ENCODE measurements around the gene NHLH2. TPM values are rescaled to one million over a fixed set of nuclear protein-coding genes. Genes with fewer than 3 reads are reported as not detected.

Gene NHLH2
- total and polyA plus RNA-seq, 4 donors: not detected

GRCh38 chr1:115811140-115811828 is 29.6 kb downstream of the NHLH2 start:
- Histone ChIP-seq H3K9me3 (ENCODE audit: control insufficient read depth in 4 of 4, low read length in 3 of 4) (no peaks in the 10 kb centered on the region), H3K9ac (ENCODE audit: low read depth in 1 of 2, low read length in 2 of 2) (no peak overlapping the region), H3K4me3 (ENCODE audit: low read depth in 1 of 3, low read length in 3 of 3) (no peak overlapping the region), H3K27me3 (ENCODE audit: control insufficient read depth in 4 of 4, insufficient read depth in 4 of 4, low read length in 3 of 4) (no peaks in the 10 kb centered on the region), H3K27ac (ENCODE audit: low read depth in 1 of 2, low read length in 2 of 2) (no peak overlapping the region), H3K4me1 (ENCODE audit: control insufficient read depth in 4 of 4, insufficient read depth in 4 of 4, low read length in 3 of 4) (peaks cover 0 to 4% (median 1%) of the 10 kb centered on the region in 4 donors), H3K36me3 (ENCODE audit: control insufficient read depth in 4 of 4, insufficient read depth in 3 of 4, low read depth in 1 of 4, low read length in 3 of 4) (no peaks in the 10 kb centered on the region)
- WGBS: 45% methylated on average over 3 of the region's 3 CpGs
- TF ChIP-seq EGR1 (IDR thresholded peaks at IDR 0.05; ENCODE audit: low read depth in 2 of 2): no peak
- TF ChIP-seq MAX (IDR thresholded peaks at IDR 0.05): peak; percentile 28
- no peak for TF ChIP-seq NR2F2 (IDR thresholded peaks at IDR 0.05)
- no peak for TF ChIP-seq JUND (IDR thresholded peaks at IDR 0.05)
- no peak for TF ChIP-seq ZBTB33 (IDR thresholded peaks at IDR 0.05)
- no peak for DNase-seq (ENCODE audit: low spot score)

- Histone ChIP-seq H3K9ac (ENCODE audit: low read depth in 1 of 2, low read length in 2 of 2) (no peak overlapping the region), H3K27me3 (ENCODE audit: control insufficient read depth in 4 of 4, insufficient read depth in 4 of 4, low read length in 3 of 4) (no peaks in the 10 kb centered on the region), H3K4me1 (ENCODE audit: control insufficient read depth in 4 of 4, insufficient read depth in 4 of 4, low read length in 3 of 4) (peaks cover 0 to 4% (median 1%) of the 10 kb centered on the region in 4 donors), H3K27ac (ENCODE audit: low read depth in 1 of 2, low read length in 2 of 2) (no peak overlapping the region), H3K9me3 (ENCODE audit: control insufficient read depth in 4 of 4, low read length in 3 of 4) (no peaks in the 10 kb centered on the region), H3K36me3 (ENCODE audit: control insufficient read depth in 4 of 4, insufficient read depth in 3 of 4, low read depth in 1 of 4, low read length in 3 of 4) (no peaks in the 10 kb centered on the region), H3K4me3 (ENCODE audit: low read depth in 1 of 3, low read length in 3 of 3) (no peak overlapping the region)
- DNase-seq (ENCODE audit: low spot score): no peak
- 90% methylated on average over 2 of the region's 2 CpGs for WGBS
- TF ChIP-seq YY1 (IDR thresholded peaks at IDR 0.05) (no peak), GABPA (IDR thresholded peaks at IDR 0.05 in 1 of 2, conservative IDR thresholded peaks at IDR 0.05 in 1 of 2) (no peak), FOXA2 (IDR thresholded peaks at IDR 0.05) (no peak), HNF4G (IDR thresholded peaks at IDR 0.05) (no peak), RAD21 (IDR thresholded peaks at IDR 0.05) (no peak), RXRA (IDR thresholded peaks at IDR 0.05) (no peak), SP1 (IDR thresholded peaks at IDR 0.05) (no peak), HNF4A (conservative IDR thresholded peaks at IDR 0.05) (no peak)
Measured at GRCh38 chr1:115810609-115811008, 30.3 kb downstream of the NHLH2 start.

GRCh38 chr1:115809847-115810246 is 31.1 kb downstream of the NHLH2 start:
- WGBS: 85% methylated on average over 2 of the region's 2 CpGs
- Histone ChIP-seq H3K27ac (ENCODE audit: low read depth in 1 of 2, low read length in 2 of 2) (no peak overlapping the region), H3K27me3 (ENCODE audit: control insufficient read depth in 4 of 4, insufficient read depth in 4 of 4, low read length in 3 of 4) (no peaks in the 10 kb centered on the region), H3K36me3 (ENCODE audit: control insufficient read depth in 4 of 4, insufficient read depth in 3 of 4, low read depth in 1 of 4, low read length in 3 of 4) (no peaks in the 10 kb centered on the region), H3K9me3 (ENCODE audit: control insufficient read depth in 4 of 4, low read length in 3 of 4) (no peaks in the 10 kb centered on the region), H3K4me1 (ENCODE audit: control insufficient read depth in 4 of 4, insufficient read depth in 4 of 4, low read length in 3 of 4) (peaks cover 0 to 4% (median 1%) of the 10 kb centered on the region in 4 donors), H3K4me3 (ENCODE audit: low read depth in 1 of 3, low read length in 3 of 3) (no peak overlapping the region), H3K9ac (ENCODE audit: low read depth in 1 of 2, low read length in 2 of 2) (no peak overlapping the region)
- no peak for DNase-seq (ENCODE audit: low spot score)
- no peak for TF ChIP-seq ATF3 (IDR thresholded peaks at IDR 0.05)
- no peak for TF ChIP-seq YY1 (IDR thresholded peaks at IDR 0.05)
- TF ChIP-seq GABPA (IDR thresholded peaks at IDR 0.05 in 1 of 2, conservative IDR thresholded peaks at IDR 0.05 in 1 of 2): no peak
- no peak for TF ChIP-seq ZBTB33 (IDR thresholded peaks at IDR 0.05)
- TF ChIP-seq HNF4G (IDR thresholded peaks at IDR 0.05): no peak
- no peak for TF ChIP-seq FOXA1 (IDR thresholded peaks at IDR 0.05)
- no peak for TF ChIP-seq REST (IDR thresholded peaks at IDR 0.05)
- no peak for TF ChIP-seq MAX (IDR thresholded peaks at IDR 0.05)
- no peak for TF ChIP-seq FOXA2 (IDR thresholded peaks at IDR 0.05)
- no peak for TF ChIP-seq JUND (IDR thresholded peaks at IDR 0.05)
- TF ChIP-seq SP1 (IDR thresholded peaks at IDR 0.05): no peak
- no peak for TF ChIP-seq TAF1 (conservative IDR thresholded peaks at IDR 0.05)
